Astrocyte of the cerebellum (primary cell): ENCODE measurements around the gene TAF4.

ENCODE experiments used
- DNase-seq: peaks from one replicate; pipeline ENCODE4 v3.0.0-alpha.2; 2011; ENCODE audit warnings: low read depth
- H3K4me3 ChIP-seq: 2 replicates; pipeline ENCODE4 v1.5.1; 2011; ENCODE audit warnings: mild to moderate bottlenecking, low read depth, low read length, moderate library complexity
- CTCF ChIP-seq: IDR thresholded peaks from 2 replicates; pipeline ENCODE4 v1.5.1; 2012; ENCODE audit warnings: low read length, low read depth, moderate library complexity, mild to moderate bottlenecking; ENCODE audit errors: missing control alignments
- in situ Hi-C: cut with HindIII; loops from 2 replicates; pipeline ENCODE4 v1.10.0; 2017; ENCODE audit warnings: low sequenced_read_pairs

Gene TAF4

GRCh38 chr20:62043131-62043914 lies 22.4 kb downstream of the TAF4 start:
- TF ChIP-seq CTCF, result no peak

GRCh38 chr20:62042025-62042820 lies 23.5 kb downstream of the TAF4 start:
- no peak for DNase-seq
- no peak for TF ChIP-seq CTCF
- in situ Hi-C loops, result no loop called here
- H3K4me3 ChIP-seq, result no peak overlapping the region

More at GRCh38 chr20:62043131-62043914, 22.4 kb downstream of the TAF4 start:
- DNase-seq, result no peak
- no peak overlapping the region for H3K4me3 ChIP-seq
- in situ Hi-C loops, result no loop called here

GRCh38 chr20:62040933-62041332 lies 24.7 kb downstream of the TAF4 start:
- in situ Hi-C loops, result no loop called here
- no peak overlapping the region for H3K4me3 ChIP-seq
- DNase-seq, result no peak
- TF ChIP-seq CTCF, result no peak

GRCh38 chr20:62040381-62040922 lies 25.2 kb downstream of the TAF4 start:
- H3K4me3 ChIP-seq, result no peak overlapping the region
- DNase-seq, result no peak
- TF ChIP-seq CTCF, result no peak
- in situ Hi-C loops, result no loop called here

GRCh38 chr20:62039738-62040137 lies 25.9 kb downstream of the TAF4 start:
- in situ Hi-C loops, result no loop called here

More at GRCh38 chr20:62039738-62040137, 25.9 kb downstream of the TAF4 start:
- no peak for DNase-seq
- no peak overlapping the region for H3K4me3 ChIP-seq
- TF ChIP-seq CTCF, result no peak
